Esophagus squamous epithelium (tissue), 5 donors: ENCODE data around the gene PHRF1. TPM values are rescaled to one million over a fixed set of nuclear protein-coding genes. Genes with fewer than 3 reads are reported as not detected.

Experiments used
- DNase-seq: peaks from one replicate; lab custom pipeline; 2025; lab: John Stamatoyannopoulos, UW
- H3K27ac ChIP-seq, 4 donors: fragments of 200-600 bp; sonication (generic); one replicate each; pipeline ENCODE4 v1.5.1; 2016 to 2019; ENCODE audit warnings: mild to moderate bottlenecking in 1 of 4
- H3K27me3 ChIP-seq, 4 donors: fragments of 200-600 bp; sonication (generic); 1 replicate in 3 of 4; 2 replicates in 1 of 4; pipeline versions ENCODE4 v1.5.1 to v1.6.0; 2017 to 2021; ENCODE audit warnings: antibody characterized with exemption in 1 of 4
- H3K36me3 ChIP-seq, 3 donors: fragments of 200-600 bp; sonication (generic); one replicate each; pipeline ENCODE4 v1.5.1; 2016 to 2019
- H3K4me1 ChIP-seq, 3 donors: fragments of 200-600 bp; sonication (generic); one replicate each; pipeline ENCODE4 v1.5.1; 2017 to 2019
- H3K4me3 ChIP-seq, 4 donors: fragments of 200-600 bp; sonication (generic); 1 replicate in 3 of 4; 2 replicates in 1 of 4; pipeline ENCODE4 v1.5.1; 2016 to 2019; ENCODE audit warnings: mild to moderate bottlenecking in 2 of 4, moderate library complexity in 1 of 4
- H3K9me3 ChIP-seq, 3 donors: fragments of 200-600 bp; sonication (generic); one replicate each; pipeline ENCODE4 v1.5.1; 2016 to 2019
- POLR2A ChIP-seq, 4 donors: fragments of 450-650 bp; IDR thresholded peaks; one replicate each; pipeline ENCODE4 v1.6.1; 2017; ENCODE audit warnings: antibody characterized with exemption in 4 of 4, mild to moderate bottlenecking in 4 of 4, moderate library complexity in 3 of 4
- WGBS, 2 donors: methylation state at CpG; one replicate each; pipeline ENCODE4 v1.1.5; 2018; 5-methylcytosine and 5-hydroxymethylcytosine counted together
- intact Hi-C: fragments of 100-400 bp; cut with DNase I; formaldehyde crosslinking; loops from one replicate; pipeline ENCODE4 v1.15.0; 2022
- total RNA-seq, 4 donors: library from RNA; depleted of rRNA; stranded (reverse); fragments of >200 nt; gene quantifications; one replicate each; pipeline ENCODE4 v1.1.0, GENCODE V29; 2016
- TF ChIP-seq, protein P1 (sequence below), 6 experiments: fragments of 450-650 bp in 4 of 6; fragments of 200-600 bp in 2 of 6; sonication (generic) in 2 of 6; IDR thresholded peaks; one replicate each; pipeline ENCODE4 v1.5.1; 2016 to 2019; ENCODE audit warnings: antibody characterized with exemption in 6 of 6, mild to moderate bottlenecking in 4 of 6, moderate library complexity in 4 of 6
- donor health status: DM: yes; HTN: yes; CAD: no.

Gene PHRF1
- total RNA-seq, 4 donors from 2014 or later = 11.7 to 30.6 (median 24.2) TPM

DNA sequence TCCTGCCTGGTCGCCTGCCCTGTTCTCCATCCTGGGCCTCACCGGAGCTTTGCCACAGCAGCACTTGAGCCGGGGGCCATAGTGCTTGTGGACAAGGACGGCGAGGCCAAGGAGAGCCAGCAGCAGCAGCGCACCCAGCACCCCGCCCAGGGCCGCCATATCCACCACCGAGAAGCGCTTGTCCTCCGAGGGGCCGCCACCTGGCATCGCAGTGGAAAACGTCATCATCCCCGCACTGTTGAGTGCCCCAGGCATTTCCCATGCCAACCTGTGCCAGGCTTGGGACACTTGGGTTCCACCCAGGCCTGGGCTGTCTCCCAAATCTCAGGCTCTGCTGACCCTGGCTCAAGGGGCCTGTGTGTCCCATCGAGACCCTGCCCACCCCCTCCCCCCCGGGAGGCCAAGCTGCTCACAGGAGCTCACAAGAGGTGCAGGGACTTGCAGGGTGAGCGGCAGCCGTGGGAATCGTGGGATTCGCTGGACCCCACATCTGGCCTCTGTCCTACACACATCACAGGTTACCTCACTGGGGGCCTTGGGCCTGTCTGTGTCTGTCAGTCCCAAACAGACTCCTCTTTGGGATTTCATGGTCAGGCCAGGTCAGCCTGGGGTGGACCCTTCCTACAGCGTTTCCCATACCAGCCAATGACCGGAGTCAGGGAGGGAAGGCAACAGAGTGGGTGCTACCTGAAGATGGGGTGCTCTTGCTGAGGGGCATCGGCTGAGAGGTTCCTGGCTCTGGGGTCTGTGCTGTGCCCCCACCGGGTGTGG lies 41.8 kb downstream of the PHRF1 start:
- TF ChIP-seq POLR2A (IDR thresholded peaks at IDR 0.05) = no peak
- TF ChIP-seq, protein P1, sequence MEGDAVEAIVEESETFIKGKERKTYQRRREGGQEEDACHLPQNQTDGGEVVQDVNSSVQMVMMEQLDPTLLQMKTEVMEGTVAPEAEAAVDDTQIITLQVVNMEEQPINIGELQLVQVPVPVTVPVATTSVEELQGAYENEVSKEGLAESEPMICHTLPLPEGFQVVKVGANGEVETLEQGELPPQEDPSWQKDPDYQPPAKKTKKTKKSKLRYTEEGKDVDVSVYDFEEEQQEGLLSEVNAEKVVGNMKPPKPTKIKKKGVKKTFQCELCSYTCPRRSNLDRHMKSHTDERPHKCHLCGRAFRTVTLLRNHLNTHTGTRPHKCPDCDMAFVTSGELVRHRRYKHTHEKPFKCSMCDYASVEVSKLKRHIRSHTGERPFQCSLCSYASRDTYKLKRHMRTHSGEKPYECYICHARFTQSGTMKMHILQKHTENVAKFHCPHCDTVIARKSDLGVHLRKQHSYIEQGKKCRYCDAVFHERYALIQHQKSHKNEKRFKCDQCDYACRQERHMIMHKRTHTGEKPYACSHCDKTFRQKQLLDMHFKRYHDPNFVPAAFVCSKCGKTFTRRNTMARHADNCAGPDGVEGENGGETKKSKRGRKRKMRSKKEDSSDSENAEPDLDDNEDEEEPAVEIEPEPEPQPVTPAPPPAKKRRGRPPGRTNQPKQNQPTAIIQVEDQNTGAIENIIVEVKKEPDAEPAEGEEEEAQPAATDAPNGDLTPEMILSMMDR (IDR thresholded peaks at IDR 0.05) = no peak

DNA sequence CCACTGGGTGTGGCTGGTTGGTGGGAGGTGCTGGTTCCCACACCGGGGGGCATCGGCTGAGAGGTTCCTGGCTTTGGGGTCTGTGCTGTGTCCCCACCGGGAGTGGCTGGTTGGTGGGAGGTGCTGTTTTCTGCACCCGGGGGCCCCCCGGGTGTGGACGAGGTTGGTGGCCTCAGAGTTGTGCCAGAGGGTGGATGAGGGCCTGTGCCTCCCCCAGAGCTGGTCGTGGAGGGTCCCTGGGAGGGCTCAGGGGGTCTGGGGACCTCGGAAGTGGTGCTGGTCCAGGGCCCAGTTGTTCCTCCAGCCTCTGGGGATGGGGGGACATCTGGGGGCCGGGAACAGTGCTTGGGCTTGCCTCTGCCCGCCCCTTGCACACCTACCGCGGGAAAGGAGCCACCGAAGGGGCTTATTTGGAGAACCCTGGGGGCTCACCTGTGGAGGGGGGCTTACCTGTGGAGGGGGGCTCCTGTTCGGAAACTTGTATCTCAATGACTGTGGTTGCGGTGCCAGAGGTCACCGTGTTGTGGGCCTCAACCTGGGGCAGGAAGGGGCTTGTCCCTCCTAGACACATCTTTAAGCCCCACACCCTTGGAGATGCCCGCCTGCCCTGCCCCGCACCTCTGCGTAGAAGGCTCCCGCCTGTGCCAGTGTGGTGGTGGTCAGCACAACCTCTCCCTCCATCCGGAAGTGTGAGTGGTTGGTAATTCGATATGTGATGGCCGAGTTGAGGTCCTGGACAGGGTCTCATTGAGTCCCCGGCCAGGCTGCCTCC lies 42.8 kb downstream of the PHRF1 start:
- 80 to 90% methylated on average over 2 of the region's 24 CpGs for WGBS, 2 donors
- Histone ChIP-seq H3K36me3 (peaks cover 0 to 66% (median 0%) of the 10 kb centered on the region in 3 donors), H3K4me3 (no peak overlapping the region), H3K27me3 (peaks cover 0 to 9% (median 0%) of the 10 kb centered on the region in 4 donors), H3K4me1 (peaks cover 17 to 28% (median 27%) of the 10 kb centered on the region in 3 donors), H3K27ac (no peak overlapping the region), H3K9me3 (no peaks in the 10 kb centered on the region)
- TF ChIP-seq POLR2A (IDR thresholded peaks at IDR 0.05) = no peak
- TF ChIP-seq, protein P1 (IDR thresholded peaks at IDR 0.05) = no peak
- DNase-seq = no peak
- intact Hi-C loops = loop anchor here (5.0 kb wide), 1 partner anchor 52 kb away; no protein-coding TSS in a partner anchor

More for the DNA sequence above, 41.8 kb downstream of the PHRF1 start:
- intact Hi-C loops = loop anchor here (5.0 kb wide), 1 partner anchor 51 kb away; no protein-coding TSS in a partner anchor
- no peaks in the 10 kb centered on the region for H3K27me3 ChIP-seq
- H3K4me1 ChIP-seq = peaks cover 23 to 35% (median 35%) of the 10 kb centered on the region in 3 donors
- no peaks in the 10 kb centered on the region for H3K9me3 ChIP-seq
- DNase-seq = no peak
- H3K4me3 ChIP-seq = no peak overlapping the region
- H3K27ac ChIP-seq = no peak overlapping the region
- WGBS, 2 donors = 97 to 100% methylated on average over 1 to 6 of the region's 25 CpGs
- H3K36me3 ChIP-seq = peaks cover 0 to 61% (median 2%) of the 10 kb centered on the region in 3 donors

DNA sequence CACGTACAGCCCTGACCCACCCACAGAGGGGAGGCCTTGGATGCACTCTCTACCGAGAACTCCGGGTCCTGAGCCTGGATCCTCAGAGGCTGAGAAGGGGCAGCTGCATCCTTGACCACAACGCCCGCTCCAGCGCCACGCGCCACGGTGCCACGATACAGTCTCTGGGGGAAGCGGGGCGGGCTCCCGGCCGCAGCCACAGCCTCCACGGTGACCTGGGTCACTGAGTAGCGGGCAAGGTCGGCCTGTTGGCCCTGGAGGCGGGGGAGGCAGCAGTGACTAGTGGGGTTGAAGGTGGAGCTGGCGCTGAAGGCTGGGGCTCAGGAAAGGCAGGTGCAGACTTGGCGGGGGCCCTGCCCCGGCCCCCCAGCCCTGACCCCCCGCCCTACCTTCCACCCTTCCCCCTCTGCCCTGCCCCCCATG lies 43.4 kb downstream of the PHRF1 start:
- Histone ChIP-seq H3K27me3 (peaks cover 0 to 15% (median 0%) of the 10 kb centered on the region in 4 donors), H3K27ac (no peak overlapping the region), H3K4me3 (no peak overlapping the region), H3K36me3 (peaks cover 0 to 60% (median 0%) of the 10 kb centered on the region in 3 donors), H3K9me3 (no peaks in the 10 kb centered on the region), H3K4me1 (peaks cover 11 to 27% (median 21%) of the 10 kb centered on the region in 3 donors)
- TF ChIP-seq, protein P1 (IDR thresholded peaks at IDR 0.05) = no peak
- TF ChIP-seq POLR2A (IDR thresholded peaks at IDR 0.05) = no peak
- intact Hi-C loops = loop anchor here (5.0 kb wide), 1 partner anchor 52 kb away; no protein-coding TSS in a partner anchor
- no peak for DNase-seq
- 92% methylated on average over 12 of the region's 22 CpGs; no CpG with 5 or more reads in 1 of the 2 donors for WGBS, 2 donors

DNA sequence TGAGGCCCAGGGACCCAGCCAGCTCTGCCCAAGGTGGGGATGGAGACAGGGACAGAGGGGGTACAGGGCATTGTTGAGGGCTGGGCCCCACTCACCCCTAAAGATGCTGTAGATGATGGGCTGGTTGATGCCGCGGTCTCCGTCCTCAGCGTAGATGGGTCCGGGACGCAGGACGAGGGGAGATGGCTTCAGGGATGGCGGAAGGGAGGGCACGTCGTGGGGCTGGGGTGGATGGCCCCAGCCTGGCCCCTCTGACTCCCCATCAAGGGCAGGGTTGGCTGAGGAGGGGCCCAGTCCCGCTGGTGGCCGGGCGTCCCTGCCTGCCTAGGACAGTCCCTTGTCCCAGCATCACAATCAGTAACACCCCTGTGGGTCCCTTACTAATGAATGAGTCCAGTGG lies 43.9 kb downstream of the PHRF1 start:
- TF ChIP-seq POLR2A (IDR thresholded peaks at IDR 0.05) = no peak
- TF ChIP-seq, protein P1 (IDR thresholded peaks at IDR 0.05) = no peak
- Histone ChIP-seq H3K27me3 (peaks cover 0 to 20% (median 0%) of the 10 kb centered on the region in 4 donors), H3K4me1 (peaks cover 5 to 24% (median 16%) of the 10 kb centered on the region in 3 donors), H3K36me3 (peaks cover 0 to 59% (median 0%) of the 10 kb centered on the region in 3 donors), H3K27ac (no peak overlapping the region), H3K4me3 (no peak overlapping the region), H3K9me3 (no peaks in the 10 kb centered on the region)
- intact Hi-C loops = no loop called here
- WGBS, 2 donors = 100% methylated on average over 7 of the region's 13 CpGs; no CpG with 5 or more reads in 1 of the 2 donors
- no peak for DNase-seq
